Stomach (tissue), 19 donors: Measurements from ENCODE around the gene SFN. TPM values are rescaled to one million over a fixed set of nuclear protein-coding genes. Genes with fewer than 3 reads are reported as not detected.

Experiments
- DNase-seq, 2 donors: peaks; one replicate each; pipeline versions ENCODE4 v3.0.0 to v3.0.0-alpha.2; 2013 to 2019
- H3K27ac ChIP-seq, 5 donors: fragments of 200-600 bp in 4 of 5; sonication (generic) in 4 of 5; one replicate each; pipeline ENCODE4 v1.5.1; 2013 to 2019; ENCODE audit warnings: mild to moderate bottlenecking in 1 of 5, moderate library complexity in 1 of 5
- H3K27me3 ChIP-seq, 3 donors: fragments of 200-600 bp; sonication (generic); one replicate each; pipeline ENCODE4 v1.5.1; 2017 to 2019; ENCODE audit warnings: mixed run types in 1 of 3
- H3K36me3 ChIP-seq, 4 donors: fragments of 200-600 bp; sonication (generic); 1 replicate in 3 of 4; 2 replicates in 1 of 4; pipeline ENCODE4 v1.5.1; 2016 to 2019
- H3K4me1 ChIP-seq, 4 donors: fragments of 200-600 bp; sonication (generic); one replicate each; pipeline ENCODE4 v1.5.1; 2016 to 2019
- H3K4me3 ChIP-seq, 4 donors: fragments of 200-600 bp; sonication (generic) in 3 of 4; one replicate each; pipeline ENCODE4 v1.5.1; 2016 to 2019; ENCODE audit warnings: mild to moderate bottlenecking in 1 of 4
- H3K9me3 ChIP-seq, 4 donors: fragments of 200-600 bp; sonication (generic); one replicate each; pipeline ENCODE4 v1.5.1; 2016 to 2019
- EP300 ChIP-seq: sonication (generic); formaldehyde crosslinking; IDR thresholded peaks from one replicate; pipeline ENCODE4 v1.6.1; 2017; ENCODE audit warnings: antibody characterized with exemption
- POLR2A ChIP-seq, 4 donors: fragments of 450-650 bp; IDR thresholded peaks; one replicate each; pipeline ENCODE4 v1.6.1; 2016; ENCODE audit warnings: antibody characterized with exemption in 4 of 4, control low read depth in 2 of 4, mild to moderate bottlenecking in 1 of 4, moderate library complexity in 1 of 4
- POLR2AphosphoS5 ChIP-seq, 3 donors: sonication (generic); formaldehyde crosslinking; IDR thresholded peaks; one replicate each; pipeline ENCODE4 v1.6.1; 2016; ENCODE audit warnings: antibody characterized with exemption in 3 of 3
- WGBS, 5 donors: extraction: QIAGEN DNeasy Blood & Tissue Kit in 3 of 5; methylation state at CpG; one replicate each; pipeline versions ENCODE4 v1.1.5 to v1.1.7; 2013 to 2018; 5-methylcytosine and 5-hydroxymethylcytosine counted together
- intact Hi-C: fragments of 100-400 bp; cut with DNase I; formaldehyde crosslinking; loops from one replicate; pipeline ENCODE4 v1.15.1; 2023; ENCODE audit warnings: low total_unique reads
- long read RNA-seq, 10 donors: transcript quantifications; one replicate each; lab custom pipeline, GENCODE V29; 2026
- polyA plus RNA-seq, 3 donors: library from polyadenylated mRNA; stranded (reverse); fragments of 200-250 nt; gene quantifications; one replicate each; pipeline ENCODE4 v1.2.3, GENCODE V29; 2013
- total RNA-seq, 5 donors: library from RNA; depleted of rRNA; stranded (reverse); fragments of >200 nt; gene quantifications; one replicate each; pipeline versions ENCODE4 v1.1.0 to v1.2.3, GENCODE V29; 2014 to 2016
- TF ChIP-seq, protein P1 (sequence below), 7 experiments: fragments of 450-650 bp in 4 of 7; fragments of 200-600 bp in 3 of 7; sonication (generic) in 3 of 7; IDR thresholded peaks; one replicate each; pipeline ENCODE4 v1.5.1; 2016 to 2019; ENCODE audit warnings: antibody characterized with exemption in 7 of 7, control low read depth in 2 of 7, mild to moderate bottlenecking in 1 of 7
- donor health status: healthy with polysubstance abuse.
- donor health status: Bipolar disorder and iron deficiency.
- donor health status: healthy.

The SFN gene
- total RNA-seq (100 to 1,000 TPM in 1 of 5 donors, 10 to 100 TPM in 4; 17.4 to 109 (median 78.1) TPM), polyA plus RNA-seq (100 to 1,000 TPM in 2 of 3 donors, 10 to 100 TPM in 1; 77.6 to 410 (median 146) TPM)
- long read RNA-seq, donor 1, transcript SFN-201 (1 exons, 1,320 nt): major isoform, 23 of 23 reads
- long read RNA-seq, donor 1, partial matches to known transcripts: 0 of 23 reads
- long read RNA-seq, donor 1, other reads (novel, unspliced or antisense): 0 of 23 reads
- long read RNA-seq, donor 2, transcript SFN-201 (1 exons, 1,320 nt): major isoform, 12 of 12 reads
- long read RNA-seq, donor 2, partial matches to known transcripts: 0 of 12 reads
- long read RNA-seq, donor 2, other reads (novel, unspliced or antisense): 0 of 12 reads
- long read RNA-seq, donor 3, transcript SFN-201 (1 exons, 1,320 nt): major isoform, 6 of 6 reads
- long read RNA-seq, donor 3, partial matches to known transcripts: 0 of 6 reads
- long read RNA-seq, donor 3, other reads (novel, unspliced or antisense): 0 of 6 reads
- long read RNA-seq, donor 4, partial matches to known transcripts: 0 of 2 reads
- long read RNA-seq, donor 4, other reads (novel, unspliced or antisense): 0 of 2 reads
- long read RNA-seq, donor 5, transcript SFN-201 (1 exons, 1,320 nt): major isoform, 17 of 17 reads
- long read RNA-seq, donor 5, partial matches to known transcripts: 0 of 17 reads
- long read RNA-seq, donor 5, other reads (novel, unspliced or antisense): 0 of 17 reads
- long read RNA-seq, donor 6: 0 reads
- long read RNA-seq, donor 7, transcript SFN-201 (1 exons, 1,320 nt): major isoform, 44 of 44 reads
- long read RNA-seq, donor 7, partial matches to known transcripts: 0 of 44 reads
- long read RNA-seq, donor 7, other reads (novel, unspliced or antisense): 0 of 44 reads
- long read RNA-seq, donor 8, transcript SFN-201 (1 exons, 1,320 nt): major isoform, 20 of 20 reads
- long read RNA-seq, donor 8, partial matches to known transcripts: 0 of 20 reads
- long read RNA-seq, donor 8, other reads (novel, unspliced or antisense): 0 of 20 reads
- long read RNA-seq, donor 9, transcript SFN-201 (1 exons, 1,320 nt): major isoform, 25 of 25 reads
- long read RNA-seq, donor 9, partial matches to known transcripts: 0 of 25 reads
- long read RNA-seq, donor 9, other reads (novel, unspliced or antisense): 0 of 25 reads
- long read RNA-seq, donor 10, transcript SFN-201 (1 exons, 1,320 nt): major isoform, 8 of 8 reads
- long read RNA-seq, donor 10, partial matches to known transcripts: 0 of 8 reads
- long read RNA-seq, donor 10, other reads (novel, unspliced or antisense): 0 of 8 reads

DNA sequence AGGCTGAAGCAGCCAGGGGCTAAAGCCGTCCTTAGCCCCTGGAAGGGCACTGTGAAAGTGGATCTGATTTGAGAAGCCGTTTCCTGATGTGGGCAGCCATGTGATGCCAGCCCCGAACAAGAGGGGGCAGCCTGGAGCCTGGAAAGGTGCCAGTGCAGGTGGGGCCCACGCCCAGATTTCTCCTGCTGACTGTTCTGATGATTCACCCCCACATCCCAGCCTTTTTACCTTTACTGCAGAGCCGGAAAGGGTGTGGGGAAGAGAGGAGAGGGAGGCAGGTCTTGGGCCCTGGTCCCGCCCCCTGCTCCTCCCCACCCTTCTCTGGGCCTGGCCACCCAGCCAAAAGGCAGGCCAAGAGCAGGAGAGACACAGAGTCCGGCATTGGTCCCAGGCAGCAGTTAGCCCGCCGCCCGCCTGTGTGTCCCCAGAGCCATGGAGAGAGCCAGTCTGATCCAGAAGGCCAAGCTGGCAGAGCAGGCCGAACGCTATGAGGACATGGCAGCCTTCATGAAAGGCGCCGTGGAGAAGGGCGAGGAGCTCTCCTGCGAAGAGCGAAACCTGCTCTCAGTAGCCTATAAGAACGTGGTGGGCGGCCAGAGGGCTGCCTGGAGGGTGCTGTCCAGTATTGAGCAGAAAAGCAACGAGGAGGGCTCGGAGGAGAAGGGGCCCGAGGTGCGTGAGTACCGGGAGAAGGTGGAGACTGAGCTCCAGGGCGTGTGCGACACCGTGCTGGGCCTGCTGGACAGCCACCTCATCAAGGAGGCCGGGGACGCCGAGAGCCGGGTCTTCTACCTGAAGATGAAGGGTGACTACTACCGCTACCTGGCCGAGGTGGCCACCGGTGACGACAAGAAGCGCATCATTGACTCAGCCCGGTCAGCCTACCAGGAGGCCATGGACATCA, at the start of gene SFN:
Gene SFN, plus strand, starts transcription at position 369 of the 904 bp plus-strand sequence. Its CDS starts 64 bp downstream, at position 433.
- Histone ChIP-seq H3K4me3 (peak within 1 kb of the TSS; percentile 58 to 65 (median 61)), H3K27ac (peak within 1 kb of the TSS; percentile 88 to 99 (median 96)), H3K27me3 (no peaks in the 10 kb centered on the region), H3K36me3 (peaks cover 0 to 5% (median 2%) of the 10 kb centered on the region in 4 donors), H3K9me3 (no peaks in the 10 kb centered on the region), H3K4me1 (peaks cover 16 to 36% (median 26%) of the 10 kb centered on the region in 4 donors)
- intact Hi-C loops: no loop called here
- peak; percentile 88 to 94 for DNase-seq
- TF ChIP-seq POLR2AphosphoS5 (IDR thresholded peaks at IDR 0.05) (peak in 2 of 3 donors; percentile 85 to 88), POLR2A (IDR thresholded peaks at IDR 0.05) (peak in 2 of 4 donors; percentile 41 to 63), EP300 (no peak)
- TF ChIP-seq, protein P1, sequence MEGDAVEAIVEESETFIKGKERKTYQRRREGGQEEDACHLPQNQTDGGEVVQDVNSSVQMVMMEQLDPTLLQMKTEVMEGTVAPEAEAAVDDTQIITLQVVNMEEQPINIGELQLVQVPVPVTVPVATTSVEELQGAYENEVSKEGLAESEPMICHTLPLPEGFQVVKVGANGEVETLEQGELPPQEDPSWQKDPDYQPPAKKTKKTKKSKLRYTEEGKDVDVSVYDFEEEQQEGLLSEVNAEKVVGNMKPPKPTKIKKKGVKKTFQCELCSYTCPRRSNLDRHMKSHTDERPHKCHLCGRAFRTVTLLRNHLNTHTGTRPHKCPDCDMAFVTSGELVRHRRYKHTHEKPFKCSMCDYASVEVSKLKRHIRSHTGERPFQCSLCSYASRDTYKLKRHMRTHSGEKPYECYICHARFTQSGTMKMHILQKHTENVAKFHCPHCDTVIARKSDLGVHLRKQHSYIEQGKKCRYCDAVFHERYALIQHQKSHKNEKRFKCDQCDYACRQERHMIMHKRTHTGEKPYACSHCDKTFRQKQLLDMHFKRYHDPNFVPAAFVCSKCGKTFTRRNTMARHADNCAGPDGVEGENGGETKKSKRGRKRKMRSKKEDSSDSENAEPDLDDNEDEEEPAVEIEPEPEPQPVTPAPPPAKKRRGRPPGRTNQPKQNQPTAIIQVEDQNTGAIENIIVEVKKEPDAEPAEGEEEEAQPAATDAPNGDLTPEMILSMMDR (IDR thresholded peaks at IDR 0.05): peak in 5 of 7 experiments; percentile 10 to 55 (median 50)
- WGBS, 5 donors: 29 to 57% (median 36%) methylated on average over 20 to 37 of the region's 37 CpGs

DNA sequence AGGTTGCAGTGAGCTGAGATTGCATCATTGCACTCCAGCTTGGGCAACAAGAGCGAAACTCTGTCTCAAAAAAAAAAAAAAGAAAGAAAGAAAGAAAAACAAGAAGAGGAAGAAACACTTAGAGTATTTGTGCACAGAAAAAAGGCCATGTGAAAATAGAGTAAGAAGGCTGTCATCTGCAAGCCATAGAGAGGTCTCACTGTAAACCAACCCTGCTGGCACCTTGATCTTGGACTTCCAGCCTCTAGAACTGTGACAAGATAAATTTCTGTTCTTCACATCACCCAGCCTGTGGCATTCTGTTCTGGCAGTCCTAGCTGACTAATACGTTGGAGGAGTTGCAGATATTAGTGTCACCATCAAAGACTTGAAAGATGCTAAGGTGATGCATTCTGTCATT, 48.6 kb upstream of the SFN start:
- no peaks in the 10 kb centered on the region for H3K36me3 ChIP-seq
- no peak for TF ChIP-seq POLR2A (IDR thresholded peaks at IDR 0.05)
- TF ChIP-seq, protein P1 (IDR thresholded peaks at IDR 0.05): no peak
- no peak for TF ChIP-seq EP300
- no peak for TF ChIP-seq POLR2AphosphoS5 (IDR thresholded peaks at IDR 0.05)
- no peak overlapping the region for H3K4me3 ChIP-seq
- 81 to 94% (median 92%) methylated on average over 2 of the region's 2 CpGs for WGBS, 5 donors
- no peak overlapping the region for H3K27ac ChIP-seq
- H3K4me1 ChIP-seq: peaks cover 0 to 8% (median 3%) of the 10 kb centered on the region in 4 donors
- no peaks in the 10 kb centered on the region for H3K9me3 ChIP-seq
- no peak for DNase-seq
- H3K27me3 ChIP-seq: no peaks in the 10 kb centered on the region
- intact Hi-C loops: loop anchor here (10.0 kb wide), 1 partner anchor 60 kb away; no protein-coding TSS in a partner anchor

DNA sequence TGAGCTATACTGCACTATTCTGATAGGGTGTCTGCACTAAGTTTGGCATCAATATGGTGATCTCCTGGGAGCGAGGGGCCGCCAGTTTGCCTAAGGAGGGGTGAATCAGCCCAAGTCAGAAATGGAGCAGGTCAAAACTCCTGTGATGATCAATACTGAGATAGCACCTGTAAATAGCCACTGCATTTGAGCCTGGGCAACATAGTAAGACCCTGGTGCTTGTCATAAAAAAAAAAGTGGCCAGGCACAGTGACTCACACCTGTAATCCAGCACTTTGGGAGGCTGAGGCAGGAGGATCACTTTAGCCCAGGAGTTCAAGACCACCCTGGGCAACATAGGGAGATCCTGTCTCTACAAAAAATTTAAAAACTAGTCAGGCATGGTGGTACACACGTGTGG, 48.1 kb upstream of the SFN start:
- TF ChIP-seq, protein P1 (IDR thresholded peaks at IDR 0.05): no peak
- TF ChIP-seq POLR2A (IDR thresholded peaks at IDR 0.05) (no peak), EP300 (no peak), POLR2AphosphoS5 (IDR thresholded peaks at IDR 0.05) (no peak)
- H3K4me3 ChIP-seq: no peak overlapping the region
- no peaks in the 10 kb centered on the region for H3K36me3 ChIP-seq
- intact Hi-C loops: loop anchor here (10.0 kb wide), 1 partner anchor 60 kb away; no protein-coding TSS in a partner anchor
- peaks cover 0 to 8% (median 3%) of the 10 kb centered on the region in 4 donors for H3K4me1 ChIP-seq
- 80 to 92% (median 87%) methylated on average over 3 of the region's 3 CpGs for WGBS, 5 donors
- no peak for DNase-seq
- H3K9me3 ChIP-seq: no peaks in the 10 kb centered on the region
- no peak overlapping the region for H3K27ac ChIP-seq
- H3K27me3 ChIP-seq: no peaks in the 10 kb centered on the region
